ENCODE results near the gene VWC2. TPM values are rescaled to one million over a fixed set of nuclear protein-coding genes. Genes with fewer than 3 reads are reported as not detected.

The VWC2 gene
- total and polyA plus RNA-seq, 2 donors (not counting 1 experiment from before 2014, with no cell fraction given) = not detected

- no peaks in the 10 kb centered on the region for H3K9me3 ChIP-seq (ENCODE audit: control insufficient read depth, insufficient read depth, low read depth, low read length)
- no peak overlapping the region for H3K4me2 ChIP-seq (ENCODE audit: extremely low read depth, insufficient read depth, low read length)
- H3K79me2 ChIP-seq (ENCODE audit: control insufficient read depth, insufficient read depth, low read length) = no peaks in the 10 kb centered on the region
- H3K4me1 ChIP-seq (ENCODE audit: control insufficient read depth, extremely low read depth, insufficient read depth, low read length) = no peaks in the 10 kb centered on the region
- no peak for TF ChIP-seq EZH2 (IDR thresholded peaks at IDR 0.05; ENCODE audit: low read length, missing control alignments)
- TF ChIP-seq CTCF (conservative IDR thresholded peaks at IDR 0.05 in 1 of 2, IDR thresholded peaks at IDR 0.05 in 1 of 2; ENCODE audit: low read depth in 1 of 2, low read length in 2 of 2) = no peak
- H3K27ac ChIP-seq (ENCODE audit: insufficient read depth, low read length) = no peak overlapping the region
- H3K27me3 ChIP-seq (ENCODE audit: control insufficient read depth, insufficient read depth, low read length) = no peaks in the 10 kb centered on the region
- H3K4me3 ChIP-seq (replicated peaks in 1 of 4; ENCODE audit: control extremely low read depth in 1 of 4, insufficient read depth in 1 of 4, low read depth in 3 of 4, low read length in 4 of 4) = no peak overlapping the region
- H4K20me1 ChIP-seq (ENCODE audit: control insufficient read depth, extremely low read depth, insufficient read depth, low read length) = no peaks in the 10 kb centered on the region
- no peak overlapping the region for H3K9ac ChIP-seq (ENCODE audit: insufficient read depth, low read length)
- H2AFZ ChIP-seq (ENCODE audit: low read length) = no peak overlapping the region
- H3K36me3 ChIP-seq (ENCODE audit: control insufficient read depth, insufficient read depth, low read length) = no peaks in the 10 kb centered on the region
- no peak for DNase-seq (ENCODE audit: low read depth in 2 of 2)
Measured at GRCh38 chr7:49911909-49912308, 138.5 kb downstream of the VWC2 start.

- no peaks in the 10 kb centered on the region for H3K9me3 ChIP-seq (ENCODE audit: control insufficient read depth, insufficient read depth, low read depth, low read length)
- no peak for DNase-seq (ENCODE audit: low read depth in 2 of 2)
- no peak overlapping the region for H2AFZ ChIP-seq (ENCODE audit: low read length)
- no peaks in the 10 kb centered on the region for H3K79me2 ChIP-seq (ENCODE audit: control insufficient read depth, insufficient read depth, low read length)
- H3K27ac ChIP-seq (ENCODE audit: insufficient read depth, low read length) = no peak overlapping the region
- H4K20me1 ChIP-seq (ENCODE audit: control insufficient read depth, extremely low read depth, insufficient read depth, low read length) = no peaks in the 10 kb centered on the region
- no peak overlapping the region for H3K4me2 ChIP-seq (ENCODE audit: extremely low read depth, insufficient read depth, low read length)
- no peaks in the 10 kb centered on the region for H3K36me3 ChIP-seq (ENCODE audit: control insufficient read depth, insufficient read depth, low read length)
- H3K9ac ChIP-seq (ENCODE audit: insufficient read depth, low read length) = no peak overlapping the region
- no peak overlapping the region for H3K4me3 ChIP-seq (replicated peaks in 1 of 4; ENCODE audit: control extremely low read depth in 1 of 4, insufficient read depth in 1 of 4, low read depth in 3 of 4, low read length in 4 of 4)
- H3K27me3 ChIP-seq (ENCODE audit: control insufficient read depth, insufficient read depth, low read length) = no peaks in the 10 kb centered on the region
- H3K4me1 ChIP-seq (ENCODE audit: control insufficient read depth, extremely low read depth, insufficient read depth, low read length) = no peaks in the 10 kb centered on the region
- TF ChIP-seq CTCF (conservative IDR thresholded peaks at IDR 0.05 in 1 of 2, IDR thresholded peaks at IDR 0.05 in 1 of 2; ENCODE audit: low read depth in 1 of 2, low read length in 2 of 2) (no peak), EZH2 (IDR thresholded peaks at IDR 0.05; ENCODE audit: low read length, missing control alignments) (no peak)
Measured at GRCh38 chr7:49926720-49927119, 153.3 kb downstream of the VWC2 start.

- Histone ChIP-seq H3K4me3 (replicated peaks in 1 of 4; ENCODE audit: control extremely low read depth in 1 of 4, insufficient read depth in 1 of 4, low read depth in 3 of 4, low read length in 4 of 4) (no peak overlapping the region), H3K4me2 (ENCODE audit: extremely low read depth, insufficient read depth, low read length) (no peak overlapping the region), H4K20me1 (ENCODE audit: control insufficient read depth, extremely low read depth, insufficient read depth, low read length) (no peaks in the 10 kb centered on the region), H3K27ac (ENCODE audit: insufficient read depth, low read length) (no peak overlapping the region), H3K36me3 (ENCODE audit: control insufficient read depth, insufficient read depth, low read length) (no peaks in the 10 kb centered on the region), H3K4me1 (ENCODE audit: control insufficient read depth, extremely low read depth, insufficient read depth, low read length) (no peaks in the 10 kb centered on the region), H3K79me2 (ENCODE audit: control insufficient read depth, insufficient read depth, low read length) (no peaks in the 10 kb centered on the region), H3K27me3 (ENCODE audit: control insufficient read depth, insufficient read depth, low read length) (no peaks in the 10 kb centered on the region), H2AFZ (ENCODE audit: low read length) (no peak overlapping the region), H3K9ac (ENCODE audit: insufficient read depth, low read length) (no peak overlapping the region), H3K9me3 (ENCODE audit: control insufficient read depth, insufficient read depth, low read depth, low read length) (no peaks in the 10 kb centered on the region)
- no peak for DNase-seq (ENCODE audit: low read depth in 2 of 2)
- TF ChIP-seq EZH2 (IDR thresholded peaks at IDR 0.05; ENCODE audit: low read length, missing control alignments) = no peak
- no peak for TF ChIP-seq CTCF (conservative IDR thresholded peaks at IDR 0.05 in 1 of 2, IDR thresholded peaks at IDR 0.05 in 1 of 2; ENCODE audit: low read depth in 1 of 2, low read length in 2 of 2)
Measured at GRCh38 chr7:49927631-49928030, 154.2 kb downstream of the VWC2 start.
